ENCODE data around the gene SCARB1.
"Not testable (repeated sequence)": the region's sequence is repeated elsewhere in the genome, so short reads cannot be mapped to it uniquely, and the experiment has no call there.

SCARB1 gene, protein sequence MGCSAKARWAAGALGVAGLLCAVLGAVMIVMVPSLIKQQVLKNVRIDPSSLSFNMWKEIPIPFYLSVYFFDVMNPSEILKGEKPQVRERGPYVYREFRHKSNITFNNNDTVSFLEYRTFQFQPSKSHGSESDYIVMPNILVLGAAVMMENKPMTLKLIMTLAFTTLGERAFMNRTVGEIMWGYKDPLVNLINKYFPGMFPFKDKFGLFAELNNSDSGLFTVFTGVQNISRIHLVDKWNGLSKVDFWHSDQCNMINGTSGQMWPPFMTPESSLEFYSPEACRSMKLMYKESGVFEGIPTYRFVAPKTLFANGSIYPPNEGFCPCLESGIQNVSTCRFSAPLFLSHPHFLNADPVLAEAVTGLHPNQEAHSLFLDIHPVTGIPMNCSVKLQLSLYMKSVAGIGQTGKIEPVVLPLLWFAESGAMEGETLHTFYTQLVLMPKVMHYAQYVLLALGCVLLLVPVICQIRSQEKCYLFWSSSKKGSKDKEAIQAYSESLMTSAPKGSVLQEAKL

GRCh38 chr12:124863416-124864325, at the start of gene SCARB1:
SCARB1 (minus strand) TSS chr12:124863864; CDS start chr12:124863720, 144 bp downstream.
- DNase-seq (ENCODE audit: low read depth in 4 of 4, low spot score in 1 of 4) = peak; percentile 52 to 71 (median 62)

GRCh38 chr12:124912529-124913287, 49.0 kb upstream of the SCARB1 start:
- DNase-seq (ENCODE audit: low read depth in 4 of 4, low spot score in 1 of 4) = not testable (repeated sequence)

- not testable (repeated sequence) for DNase-seq (ENCODE audit: low read depth in 4 of 4, low spot score in 1 of 4)
Observed at GRCh38 chr12:124911521-124911920, 47.9 kb upstream of the SCARB1 start.

DNA sequence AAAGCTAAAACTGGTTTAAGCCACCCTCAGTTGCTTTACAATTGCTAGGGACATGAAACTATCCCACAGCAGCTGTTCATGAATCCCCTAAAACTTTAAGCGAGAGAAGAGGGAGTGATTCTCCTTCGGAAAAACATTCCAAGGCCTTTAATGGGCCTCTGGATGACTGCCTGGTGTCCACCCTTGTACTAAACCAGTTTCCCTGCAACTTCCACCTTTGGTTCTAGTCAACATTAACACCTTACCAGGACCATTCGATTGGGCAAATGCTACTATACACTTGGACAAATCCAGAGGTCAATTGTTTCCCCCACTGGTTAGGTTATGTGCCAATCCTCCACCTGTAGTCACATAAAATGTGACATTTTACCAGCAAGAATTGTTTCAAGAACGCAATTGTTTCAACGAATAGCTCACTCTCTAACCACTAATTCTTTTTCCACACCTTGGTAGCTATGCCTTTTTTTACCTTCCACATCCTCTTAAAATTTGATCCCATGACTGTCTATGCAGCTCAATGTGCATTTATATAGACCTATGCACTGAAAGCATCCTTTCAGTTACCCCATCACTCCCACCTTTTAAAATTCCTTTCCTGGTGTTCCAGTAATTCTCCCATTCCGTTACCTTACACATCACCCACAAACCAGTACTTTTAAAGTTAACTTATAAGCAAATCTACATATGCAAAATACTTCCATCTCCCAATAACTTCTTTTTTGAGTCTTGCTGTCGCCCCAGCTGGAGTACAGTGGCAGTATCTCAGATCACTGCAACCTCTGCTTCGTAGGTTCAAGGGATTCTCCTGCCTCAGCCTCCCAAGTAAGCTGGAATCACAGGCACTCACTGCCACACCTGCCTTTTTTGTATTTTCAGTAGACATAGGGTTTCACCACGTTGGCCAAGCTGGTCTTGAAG, 47.2 kb upstream of the SCARB1 start:
- DNase-seq (ENCODE audit: low read depth in 4 of 4, low spot score in 1 of 4) = no peak

DNA sequence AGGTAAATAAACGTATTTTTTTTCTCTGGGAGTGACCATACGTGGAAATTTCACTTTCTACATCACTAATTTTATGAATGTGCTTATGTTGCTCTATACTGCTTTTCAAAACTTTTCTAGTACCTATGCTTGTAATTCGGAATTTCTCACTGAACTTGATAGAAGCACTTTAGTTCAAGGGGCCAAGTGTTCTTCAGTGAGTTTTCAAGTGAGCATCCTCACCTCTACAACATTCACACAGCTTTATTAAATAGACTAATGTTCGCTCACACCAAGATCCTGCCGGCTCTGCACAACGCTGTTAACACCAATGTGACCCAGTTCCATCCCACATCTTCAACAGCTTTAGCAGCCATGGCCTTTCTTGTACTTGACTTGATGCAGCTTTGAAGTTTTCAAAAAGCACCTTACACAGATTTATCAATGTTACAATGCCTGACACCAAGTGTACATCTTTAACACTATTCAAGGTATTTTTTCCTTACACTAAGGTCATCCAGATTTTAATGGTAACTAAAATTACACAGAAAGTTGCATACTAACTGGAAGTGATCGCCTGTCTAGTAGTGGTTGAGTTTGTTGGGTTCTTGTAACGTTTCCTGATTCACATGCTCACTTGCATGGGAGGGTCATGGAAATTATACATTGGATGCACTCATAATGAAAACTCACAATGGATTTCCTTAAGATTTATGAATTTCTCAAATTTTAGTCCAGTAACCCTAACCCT, 46.3 kb upstream of the SCARB1 start:
- DNase-seq (ENCODE audit: low read depth in 4 of 4, low spot score in 1 of 4) = no peak

DNA sequence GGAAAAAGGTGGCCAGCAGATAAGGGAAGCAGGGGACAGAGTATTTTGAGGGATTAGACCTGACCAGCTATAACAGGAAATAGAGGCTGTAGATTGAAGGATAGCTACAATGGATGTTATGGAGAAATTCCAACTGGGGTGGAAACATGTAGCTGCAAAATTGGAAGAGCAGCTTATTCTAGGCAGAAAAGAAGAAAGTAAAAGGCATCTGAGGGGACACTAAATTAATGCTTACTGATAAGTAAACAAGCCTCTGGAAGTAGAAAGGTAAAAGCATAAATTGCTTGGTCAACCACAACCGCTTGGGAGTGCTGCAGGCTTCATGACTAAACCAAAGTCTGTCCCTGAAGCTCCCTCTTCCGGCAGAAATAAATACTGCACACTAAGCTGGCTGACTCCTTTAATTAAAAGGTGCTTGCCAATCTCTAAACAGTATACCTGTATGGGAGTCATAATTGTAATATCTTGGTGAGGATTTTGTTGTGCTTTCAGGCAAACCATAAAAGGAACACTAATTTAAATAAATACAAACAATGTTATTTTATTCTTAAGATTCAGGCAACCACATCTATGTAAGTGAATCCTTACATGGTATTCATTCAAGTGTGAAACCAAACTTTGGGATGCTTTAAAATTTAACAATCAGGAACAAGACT, 43.1 kb upstream of the SCARB1 start:
- peak; percentile 70 to 90 (median 82) for DNase-seq (ENCODE audit: low read depth in 4 of 4, low spot score in 1 of 4)

DNA sequence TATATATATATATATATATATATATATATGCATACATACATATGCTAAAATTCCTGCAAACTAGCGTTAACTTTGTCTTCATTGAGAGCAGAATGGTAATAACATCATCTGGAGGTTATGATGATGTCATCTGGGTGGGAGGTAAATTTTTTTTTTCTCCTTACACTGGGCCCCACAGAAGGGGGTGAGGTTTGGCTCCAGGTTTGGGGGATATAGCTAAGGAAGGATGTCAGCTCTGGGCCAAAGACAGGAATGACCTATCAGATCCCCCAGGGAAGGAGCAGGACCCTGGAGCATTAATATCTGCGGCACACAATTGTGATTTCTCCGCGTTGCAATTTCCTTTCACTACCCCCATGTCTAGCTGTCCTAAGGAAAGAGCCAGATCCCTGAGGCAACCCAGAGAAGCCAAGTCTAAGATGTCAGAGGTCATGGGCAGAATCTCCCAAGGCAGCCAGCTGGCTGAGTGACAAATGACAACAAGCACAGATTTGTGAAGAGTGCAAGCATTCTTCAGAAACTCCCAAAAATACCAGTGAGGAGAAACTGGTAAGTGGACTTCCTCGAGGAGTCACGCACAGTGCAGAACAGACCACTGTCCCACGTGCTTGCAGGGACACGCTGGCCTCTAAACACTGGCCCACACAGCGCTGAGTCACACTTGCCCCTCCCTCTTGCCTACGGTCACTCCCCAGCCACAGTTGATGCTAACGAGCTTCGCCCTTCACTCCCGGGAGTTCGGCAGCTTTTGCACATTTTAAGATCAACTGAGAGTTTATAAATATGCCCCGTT, 40.8 kb upstream of the SCARB1 start:
- no peak for DNase-seq (ENCODE audit: low read depth in 4 of 4, low spot score in 1 of 4)

DNA sequence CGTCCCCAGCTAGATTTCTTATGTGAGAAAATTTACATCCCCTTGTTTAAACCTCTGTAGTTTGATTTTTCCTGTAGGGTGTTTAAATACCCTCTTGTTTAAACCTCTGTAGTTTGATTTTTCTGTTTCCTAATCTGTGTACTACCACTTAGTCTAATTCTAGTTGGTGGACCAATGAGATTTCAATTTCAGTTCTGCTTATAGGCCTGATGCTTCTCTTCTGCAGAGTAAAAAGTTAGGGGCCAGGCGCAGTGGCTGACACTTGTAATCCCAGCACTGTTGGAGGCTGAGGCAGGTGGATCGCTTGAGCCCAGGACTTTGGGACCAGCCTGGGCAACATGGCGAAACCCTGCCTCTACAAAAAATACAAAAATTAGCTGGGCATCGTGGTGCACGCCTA, 39.3 kb upstream of the SCARB1 start:
- no peak for DNase-seq (ENCODE audit: low read depth in 4 of 4, low spot score in 1 of 4)

- no peak for DNase-seq (ENCODE audit: low read depth in 4 of 4, low spot score in 1 of 4)
Observed at GRCh38 chr12:124901003-124901402, 37.3 kb upstream of the SCARB1 start.

DNA sequence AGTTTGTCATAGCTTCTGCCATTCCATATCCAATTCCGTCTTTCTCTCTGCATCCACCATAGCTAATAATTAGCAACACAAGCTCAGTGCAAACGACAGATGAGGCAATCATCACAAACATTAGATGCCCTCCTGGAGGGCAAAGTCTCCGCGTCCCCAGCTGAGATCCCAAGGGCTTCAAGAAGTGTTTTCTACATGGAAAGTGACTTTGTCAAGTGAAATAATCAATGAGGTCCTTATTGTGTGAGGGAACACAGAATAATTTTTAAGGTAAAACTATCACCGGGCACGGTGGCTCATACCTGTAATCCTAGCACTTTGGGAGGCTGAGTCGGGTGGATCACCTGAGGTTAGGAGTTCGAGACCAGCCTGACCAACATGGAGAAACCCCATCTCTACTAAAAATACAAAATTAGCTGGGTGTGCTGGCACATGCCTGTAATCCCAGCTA, 36.7 kb upstream of the SCARB1 start:
- DNase-seq (ENCODE audit: low read depth in 4 of 4, low spot score in 1 of 4) = not testable (repeated sequence)

DNA sequence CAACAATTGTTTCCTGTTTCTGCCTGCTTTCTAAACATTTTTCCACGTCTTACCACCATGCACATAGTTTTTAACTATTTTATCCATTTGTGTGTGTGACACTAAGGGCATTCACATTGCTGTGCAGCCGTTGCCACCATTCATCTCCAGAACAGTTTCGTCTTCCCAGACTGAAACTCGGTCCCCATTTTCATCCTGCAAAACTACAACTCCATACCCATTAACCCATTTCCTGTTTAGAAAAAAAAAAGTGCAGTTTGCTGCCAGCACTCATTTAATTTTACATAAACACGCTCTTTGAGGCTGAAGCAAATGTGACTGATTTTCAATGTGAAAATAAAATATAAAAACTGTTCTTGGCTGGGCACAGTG, 35.2 kb upstream of the SCARB1 start:
- no peak for DNase-seq (ENCODE audit: low read depth in 4 of 4, low spot score in 1 of 4)

DNA sequence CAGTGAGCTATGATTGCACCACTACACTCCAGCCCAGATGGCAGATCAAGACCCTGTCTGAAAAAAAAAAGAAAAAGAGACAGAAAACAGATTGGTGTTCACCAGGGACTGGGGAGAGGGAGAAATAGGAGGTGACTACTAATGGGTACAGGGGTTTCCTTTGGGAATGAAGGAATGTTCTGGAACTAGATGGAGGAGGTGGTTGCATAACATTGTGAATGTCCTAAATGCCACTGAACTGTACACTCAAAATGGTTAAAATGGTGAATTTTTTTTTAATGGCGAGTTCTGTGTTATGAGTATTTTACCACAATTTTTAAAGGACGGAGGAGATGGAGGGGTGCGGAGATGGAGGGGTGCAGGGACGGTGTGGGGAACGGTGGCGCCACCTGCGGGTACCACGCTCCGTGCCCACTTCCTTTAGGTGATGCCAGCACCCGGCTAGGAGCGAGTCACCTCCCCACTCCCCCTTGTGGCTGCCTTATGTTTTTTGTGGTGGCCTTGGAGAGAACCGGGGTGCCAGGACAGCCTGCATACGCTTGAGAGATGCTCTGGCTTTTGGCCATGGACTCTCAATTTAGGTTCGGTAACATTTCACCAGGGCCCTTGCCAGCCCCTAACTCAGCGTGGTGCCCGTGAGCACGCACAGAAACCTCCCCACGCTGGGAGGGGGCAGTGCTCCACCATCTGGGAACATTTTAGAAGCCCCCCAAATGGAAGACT, 34.7 kb upstream of the SCARB1 start:
- peak in 2 of 4 experiments; percentile 48 to 51 for DNase-seq (ENCODE audit: low read depth in 4 of 4, low spot score in 1 of 4)

GRCh38 chr12:124896461-124896860, 32.8 kb upstream of the SCARB1 start:
- no peak for DNase-seq (ENCODE audit: low read depth in 4 of 4, low spot score in 1 of 4)

DNA sequence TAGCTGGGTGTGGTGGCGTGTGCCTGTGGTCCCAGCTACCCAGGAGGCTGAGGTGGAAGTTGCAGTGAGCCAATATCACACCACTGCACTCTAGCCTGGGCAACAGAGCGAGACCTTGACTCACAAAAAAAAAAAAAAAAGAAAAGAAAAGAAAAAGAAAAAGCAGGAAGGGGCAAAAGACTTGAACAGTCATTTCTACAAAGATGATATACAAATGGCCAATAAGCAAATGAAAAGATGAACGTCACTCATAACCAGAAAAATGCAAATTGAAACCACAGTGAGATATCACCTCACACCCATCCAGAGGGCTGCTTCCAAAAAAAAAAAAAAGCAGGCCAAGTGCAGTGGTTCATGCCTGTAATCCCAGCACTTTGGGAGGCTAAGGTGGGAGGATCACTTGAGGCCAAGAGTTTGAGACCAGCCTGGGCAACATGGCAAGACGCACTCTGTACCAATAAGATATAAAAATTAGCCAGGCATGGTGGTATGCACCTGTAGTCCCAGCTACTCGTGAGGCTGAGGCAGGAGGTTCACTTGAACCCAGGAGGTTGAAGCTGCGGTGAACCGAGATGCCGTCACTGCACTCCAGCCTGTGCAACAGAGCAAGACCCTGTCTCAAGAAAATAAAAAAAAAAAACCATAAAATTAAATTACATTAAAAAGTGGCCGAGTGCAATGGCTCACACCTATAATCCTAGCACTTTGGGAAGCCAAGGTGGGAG, 30.3 kb upstream of the SCARB1 start:
- DNase-seq (ENCODE audit: low read depth in 4 of 4, low spot score in 1 of 4) = no peak

- no peak for DNase-seq (ENCODE audit: low read depth in 4 of 4, low spot score in 1 of 4)
Observed at GRCh38 chr12:124888260-124888659, 24.6 kb upstream of the SCARB1 start.

- not testable (repeated sequence) for DNase-seq (ENCODE audit: low read depth in 4 of 4, low spot score in 1 of 4)
Observed at GRCh38 chr12:124887766-124888165, 24.1 kb upstream of the SCARB1 start.

Data from stimulated activated CD4-positive, alpha-beta T cell treated with anti-CD3 and anti-CD28 coated beads, Interleukin-1b, Interleukin-23, amount 100 ng/mL, for 24 hours (primary cell).